Epidermal melanocyte (primary cell): Measurements from ENCODE around the gene C10orf53.
"Not testable (repeated sequence)": the region's sequence is repeated elsewhere in the genome, so short reads cannot be mapped to it uniquely, and the experiment has no call there.

Experiments used
- DNase-seq: peaks from one replicate; pipeline ENCODE4 v3.0.0; 2011; ENCODE audit warnings: low spot score; ENCODE audit not compliant: insufficient read length

C10orf53 gene

GRCh38 chr10:49688261-49688846 lies 8.9 kb downstream of the C10orf53 start:
- DNase-seq, result no peak

- DNase-seq, result no peak
These were observed 9.5 kb downstream of the C10orf53 start for GRCh38 chr10:49688920-49689319.

GRCh38 chr10:49689882-49690510 lies 10.5 kb downstream of the C10orf53 start:
- no peak for DNase-seq

GRCh38 chr10:49690698-49691356 lies 11.4 kb downstream of the C10orf53 start:
- no peak for DNase-seq

- no peak for DNase-seq
These were observed 12.1 kb downstream of the C10orf53 start for GRCh38 chr10:49691588-49691987.

- DNase-seq, result no peak
These were observed 15.0 kb downstream of the C10orf53 start for GRCh38 chr10:49694466-49694865.

- no peak for DNase-seq
These were observed 16.9 kb downstream of the C10orf53 start for GRCh38 chr10:49696311-49696710.

- no peak for DNase-seq
These were observed 19.2 kb downstream of the C10orf53 start for GRCh38 chr10:49698679-49699078.

- DNase-seq, result no peak
These were observed 20.8 kb downstream of the C10orf53 start for GRCh38 chr10:49700211-49700610.

- no peak for DNase-seq
These were observed 21.5 kb downstream of the C10orf53 start for GRCh38 chr10:49700997-49701396.

GRCh38 chr10:49707585-49707984 lies 28.1 kb downstream of the C10orf53 start:
- DNase-seq, result no peak

GRCh38 chr10:49709934-49710333 lies 30.5 kb downstream of the C10orf53 start:
- DNase-seq, result no peak

- DNase-seq, result no peak
These were observed 31.5 kb downstream of the C10orf53 start for GRCh38 chr10:49710966-49711365.

GRCh38 chr10:49711481-49711880 lies 32.0 kb downstream of the C10orf53 start:
- DNase-seq, result no peak

- no peak for DNase-seq
These were observed 33.8 kb downstream of the C10orf53 start for GRCh38 chr10:49713266-49713665.

- not testable (repeated sequence) for DNase-seq
These were observed 35.7 kb downstream of the C10orf53 start for GRCh38 chr10:49715157-49715556.

- no peak for DNase-seq
These were observed 47.1 kb downstream of the C10orf53 start for GRCh38 chr10:49726593-49726992.

- DNase-seq, result no peak
These were observed 54.4 kb downstream of the C10orf53 start for GRCh38 chr10:49733866-49734265.

- no peak for DNase-seq
These were observed 55.2 kb downstream of the C10orf53 start for GRCh38 chr10:49734676-49735075.

GRCh38 chr10:49735161-49735560 lies 55.7 kb downstream of the C10orf53 start:
- DNase-seq, result no peak

- DNase-seq, result no peak
These were observed 56.6 kb downstream of the C10orf53 start for GRCh38 chr10:49735848-49736563.

GRCh38 chr10:49736564-49737113 lies 57.2 kb downstream of the C10orf53 start:
- no peak for DNase-seq
